HFF-Myc (cell line): Measurements from ENCODE around the gene SGCE.

ENCODE experiments used
- DNase-seq: peaks from one replicate; pipeline ENCODE4 v3.0.0-alpha.2; 2011; ENCODE audit warnings: low read depth; ENCODE audit errors: extremely low read depth
- H3K4me3 ChIP-seq: replicated peaks from 2 replicates; pipeline ENCODE4 v1.5.1; 2011; ENCODE audit warnings: low read depth, mild to moderate bottlenecking, control low read depth, low read length
- CTCF ChIP-seq: IDR thresholded peaks from 2 replicates; pipeline ENCODE4 v1.5.1; 2012; ENCODE audit warnings: mild to moderate bottlenecking, low read depth, low read length, control low read depth; ENCODE audit errors: missing control alignments

Gene SGCE

GRCh38 chr7:94623820-94624219 lies 32.1 kb downstream of the SGCE start:
- no peak for DNase-seq
- no peak for TF ChIP-seq CTCF
- no peak overlapping the region for H3K4me3 ChIP-seq

GRCh38 chr7:94621120-94621519 lies 34.8 kb downstream of the SGCE start:
- no peak overlapping the region for H3K4me3 ChIP-seq
- no peak for DNase-seq
- no peak for TF ChIP-seq CTCF

- DNase-seq = peak; percentile 77
- no peak for TF ChIP-seq CTCF
- H3K4me3 ChIP-seq = no peak overlapping the region
These were observed 35.2 kb downstream of the SGCE start for GRCh38 chr7:94620703-94621118.

- TF ChIP-seq CTCF = no peak
- H3K4me3 ChIP-seq = no peak overlapping the region
- DNase-seq = no peak
These were observed 37.8 kb downstream of the SGCE start for GRCh38 chr7:94618126-94618525.

- no peak for TF ChIP-seq CTCF
- H3K4me3 ChIP-seq = no peak overlapping the region
- no peak for DNase-seq
These were observed 39.1 kb downstream of the SGCE start for GRCh38 chr7:94616855-94617254.

- no peak for DNase-seq
- TF ChIP-seq CTCF = no peak
- no peak overlapping the region for H3K4me3 ChIP-seq
These were observed 40.3 kb downstream of the SGCE start for GRCh38 chr7:94615666-94616065.

- no peak for DNase-seq
- TF ChIP-seq CTCF = no peak
These were observed 43.3 kb downstream of the SGCE start for GRCh38 chr7:94612661-94613060.

More at GRCh38 chr7:94612661-94613060, 43.3 kb downstream of the SGCE start:
- no peak overlapping the region for H3K4me3 ChIP-seq
